GM18909 (cell line): Measurements from ENCODE around the gene MYL10.

Experiments used
- ATAC-seq: cut with Tn5 transposase; IDR thresholded peaks from one replicate; pipeline ENCODE4 v1.9.1; 2021; ENCODE audit warnings: mild to moderate bottlenecking; ENCODE audit not compliant: unreplicated experiment, poor library complexity

The MYL10 gene

GRCh38 chr7:101629171-101629570, at the start of gene MYL10:
Gene MYL10, minus strand, starts transcription at chr7:101629296. Its CDS starts 178 bp downstream, at chr7:101629118.
- ATAC-seq, result no peak

GRCh38 chr7:101678658-101679057, 49.6 kb upstream of the MYL10 start:
- ATAC-seq, result no peak

- no peak for ATAC-seq
Observed at GRCh38 chr7:101677797-101678479, 48.8 kb upstream of the MYL10 start.

GRCh38 chr7:101677391-101677790, 48.3 kb upstream of the MYL10 start:
- ATAC-seq, result no peak

GRCh38 chr7:101676956-101677355, 47.9 kb upstream of the MYL10 start:
- no peak for ATAC-seq

GRCh38 chr7:101676062-101676598, 47.0 kb upstream of the MYL10 start:
- no peak for ATAC-seq

GRCh38 chr7:101674439-101674838, 45.3 kb upstream of the MYL10 start:
- no peak for ATAC-seq

- no peak for ATAC-seq
Observed at GRCh38 chr7:101673951-101674350, 44.9 kb upstream of the MYL10 start.

- ATAC-seq, result no peak
Observed at GRCh38 chr7:101673315-101673714, 44.2 kb upstream of the MYL10 start.

- ATAC-seq, result no peak
Observed at GRCh38 chr7:101671371-101672356, 42.6 kb upstream of the MYL10 start.

- no peak for ATAC-seq
Observed at GRCh38 chr7:101669307-101669706, 40.2 kb upstream of the MYL10 start.

- no peak for ATAC-seq
Observed at GRCh38 chr7:101668726-101669125, 39.6 kb upstream of the MYL10 start.

- no peak for ATAC-seq
Observed at GRCh38 chr7:101667920-101668319, 38.8 kb upstream of the MYL10 start.

- ATAC-seq, result no peak
Observed at GRCh38 chr7:101667399-101667798, 38.3 kb upstream of the MYL10 start.

GRCh38 chr7:101666741-101667140, 37.6 kb upstream of the MYL10 start:
- no peak for ATAC-seq

- no peak for ATAC-seq
Observed at GRCh38 chr7:101666293-101666692, 37.2 kb upstream of the MYL10 start.

- no peak for ATAC-seq
Observed at GRCh38 chr7:101664893-101665471, 35.9 kb upstream of the MYL10 start.

- no peak for ATAC-seq
Observed at GRCh38 chr7:101664436-101664835, 35.3 kb upstream of the MYL10 start.

GRCh38 chr7:101663747-101664146, 34.7 kb upstream of the MYL10 start:
- no peak for ATAC-seq

- no peak for ATAC-seq
Observed at GRCh38 chr7:101662447-101662998, 33.4 kb upstream of the MYL10 start.
